ENCODE measurements around the gene CD63.

GRCh38 chr12:55700255-55701018, 28.4 kb downstream of the CD63 start:
- TF ChIP-seq GLI4 (CRISPR knock-in tag; IDR thresholded peaks at IDR 0.05; ENCODE audit: borderline replicate concordance) (no peak), BRD4 (CRISPR knock-in tag; IDR thresholded peaks at IDR 0.05) (no peak), JUNB (CRISPR knock-in tag; IDR thresholded peaks at IDR 0.05; ENCODE audit: borderline replicate concordance) (no peak), HDAC2 (CRISPR knock-in tag; IDR thresholded peaks at IDR 0.05) (no peak), ZNF274 (CRISPR knock-in tag; IDR thresholded peaks at IDR 0.05) (no peak), CC2D1A (CRISPR knock-in tag; IDR thresholded peaks at IDR 0.05) (no peak), ZNF160 (CRISPR knock-in tag; IDR thresholded peaks at IDR 0.05) (no peak), FUBP1 (CRISPR knock-in tag; IDR thresholded peaks at IDR 0.05; ENCODE audit: borderline replicate concordance) (no peak), ZNF549 (CRISPR knock-in tag; IDR thresholded peaks at IDR 0.05) (no peak), DNMT1 (CRISPR knock-in tag; IDR thresholded peaks at IDR 0.05) (no peak), YY1 (IDR thresholded peaks at IDR 0.05; ENCODE audit: insufficient read depth, insufficient replicate concordance, low read depth, low read length) (no peak)

Data from HepG2 (cell line).